ENCODE data around the gene USP21.

USP21 gene

DNA sequence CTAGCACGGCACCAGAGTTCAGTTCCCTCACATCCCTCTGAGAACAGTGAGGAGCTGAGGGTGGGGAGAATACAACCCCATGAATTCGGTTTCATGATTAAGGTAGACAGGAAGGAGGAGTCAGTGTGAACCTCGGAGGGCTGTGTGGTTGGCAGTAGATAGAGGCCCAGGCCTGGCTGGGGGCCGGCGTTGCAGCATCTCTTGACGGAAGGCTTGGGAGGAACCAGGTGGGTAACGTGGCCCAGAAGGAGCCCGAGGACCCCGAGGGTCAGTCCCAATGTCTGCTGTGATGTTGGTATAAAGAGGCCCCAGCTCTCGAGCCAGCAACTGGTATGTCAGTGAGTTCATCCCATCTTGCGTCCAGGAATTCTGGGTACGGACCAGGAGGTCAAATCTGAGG lies 12.4 kb downstream of the USP21 start:
- DNase-seq = no peak

DNA sequence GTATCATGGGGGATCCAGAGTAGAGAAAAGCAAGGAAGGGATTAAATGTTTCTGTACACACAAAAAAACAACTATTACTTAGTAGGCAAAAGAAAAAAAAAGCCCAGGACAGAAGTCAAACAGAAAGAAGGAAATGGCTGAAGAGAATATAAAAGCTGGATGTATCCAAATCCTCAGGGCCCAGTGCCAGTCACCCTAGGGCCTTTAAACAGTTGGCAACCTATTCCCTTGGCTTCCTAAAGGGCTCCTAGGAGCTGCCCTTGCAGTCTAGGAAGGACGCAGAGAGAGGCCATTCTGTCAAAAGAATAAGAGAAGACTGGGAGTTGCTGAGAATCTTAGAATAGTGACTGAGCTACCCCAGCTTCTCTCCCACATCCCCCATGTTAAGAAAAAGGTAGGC lies 13.0 kb downstream of the USP21 start:
- DNase-seq = no peak

DNA sequence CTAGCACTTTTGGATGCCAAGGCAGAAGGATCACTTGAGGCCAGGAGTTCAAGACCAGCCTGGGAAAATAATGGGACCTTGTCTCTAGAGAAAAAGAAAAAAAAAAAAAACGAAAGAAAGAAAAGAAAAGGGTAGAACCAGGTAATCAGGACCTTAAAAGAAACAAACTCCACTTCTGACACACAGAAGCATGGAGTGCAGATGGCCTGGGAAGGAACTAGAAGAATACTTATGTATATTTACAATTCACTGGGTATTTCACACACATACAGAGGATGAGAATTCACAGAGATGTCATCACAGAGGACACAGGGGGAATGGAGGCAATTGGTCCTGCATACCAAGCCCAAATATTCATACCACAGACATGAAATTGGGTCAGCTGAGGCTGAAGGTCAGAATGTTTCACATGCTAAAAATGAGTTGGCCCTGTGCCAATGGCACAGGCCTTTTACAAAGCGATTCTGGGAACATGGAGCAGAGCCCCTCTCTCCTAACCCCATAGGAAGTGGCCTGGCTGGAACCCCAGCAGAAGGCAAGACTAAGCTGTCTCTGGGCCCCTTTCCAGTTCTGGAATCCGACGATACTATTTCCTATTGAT lies 13.6 kb downstream of the USP21 start:
- no peak for DNase-seq

DNA sequence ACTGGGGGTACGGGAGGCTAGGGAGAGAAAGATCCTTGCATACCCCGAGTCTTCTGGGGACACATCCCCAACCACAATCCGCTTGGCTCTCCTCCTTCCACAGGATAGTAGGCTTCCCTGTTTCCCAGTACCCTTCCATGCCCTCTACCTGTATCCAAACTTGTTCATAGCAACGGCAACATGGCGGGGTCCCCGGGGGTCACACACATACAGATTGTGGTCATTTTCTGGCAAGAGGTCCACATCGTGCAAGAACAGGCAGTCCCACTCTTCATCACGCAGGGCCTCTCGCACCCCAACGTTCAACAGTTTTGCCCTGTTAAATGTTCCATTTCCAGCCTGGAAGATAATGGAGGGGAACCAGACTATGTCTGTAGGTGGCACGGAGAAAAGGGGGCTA lies 14.4 kb downstream of the USP21 start:
- no peak for DNase-seq

DNA sequence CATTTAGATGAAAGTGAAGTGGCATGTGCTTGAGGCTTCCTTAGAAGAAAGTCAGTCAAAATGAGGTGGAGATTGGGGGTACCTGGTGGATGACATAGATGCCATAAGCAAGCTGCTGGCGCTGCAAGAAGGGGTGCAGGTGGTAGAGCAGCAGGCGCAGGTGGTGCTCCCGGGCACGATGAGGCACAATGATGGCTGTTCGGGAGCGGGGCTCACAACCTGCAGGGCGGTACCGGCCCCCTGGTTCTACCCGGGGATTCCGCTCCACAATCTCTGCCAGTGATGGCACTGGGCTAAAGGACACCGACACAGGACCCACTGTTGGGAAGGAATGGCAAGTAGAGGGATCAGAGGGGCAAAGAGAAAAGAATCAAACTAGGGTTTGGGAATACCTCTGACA lies 15.6 kb downstream of the USP21 start:
- DNase-seq = no peak

DNA sequence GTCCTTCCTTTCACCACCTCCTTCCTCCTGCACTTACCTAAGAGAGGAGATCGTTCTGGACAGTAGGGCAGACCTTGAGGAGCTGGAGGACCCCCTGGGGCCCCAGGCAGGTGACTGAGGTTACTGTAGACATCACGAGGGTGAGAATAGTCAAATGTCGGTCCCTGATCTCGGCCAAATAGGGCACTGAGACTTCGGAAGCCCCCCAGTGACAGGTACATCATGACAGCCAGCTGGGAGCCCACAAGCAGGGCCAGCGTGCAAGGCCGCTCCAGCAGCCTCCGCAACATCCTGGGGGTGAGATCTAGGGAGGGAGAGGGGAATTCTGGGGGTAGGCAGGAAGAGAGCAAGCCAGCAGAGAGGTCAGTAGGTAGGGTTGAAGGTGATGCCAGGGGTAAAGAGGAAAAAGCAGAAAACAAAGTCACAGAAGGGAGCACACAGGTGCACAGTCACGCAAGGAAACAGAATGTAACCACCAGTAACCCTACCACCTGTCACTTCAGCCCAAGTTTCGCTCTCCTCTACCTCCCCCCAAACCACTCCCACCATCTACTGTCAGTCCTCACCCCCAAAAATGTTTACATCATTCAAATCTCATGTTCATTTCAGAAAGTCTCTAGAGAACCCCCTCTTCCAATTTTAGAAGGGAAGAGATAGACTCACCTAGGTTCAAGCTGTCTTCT lies 16.6 kb downstream of the USP21 start:
- no peak for DNase-seq

DNA sequence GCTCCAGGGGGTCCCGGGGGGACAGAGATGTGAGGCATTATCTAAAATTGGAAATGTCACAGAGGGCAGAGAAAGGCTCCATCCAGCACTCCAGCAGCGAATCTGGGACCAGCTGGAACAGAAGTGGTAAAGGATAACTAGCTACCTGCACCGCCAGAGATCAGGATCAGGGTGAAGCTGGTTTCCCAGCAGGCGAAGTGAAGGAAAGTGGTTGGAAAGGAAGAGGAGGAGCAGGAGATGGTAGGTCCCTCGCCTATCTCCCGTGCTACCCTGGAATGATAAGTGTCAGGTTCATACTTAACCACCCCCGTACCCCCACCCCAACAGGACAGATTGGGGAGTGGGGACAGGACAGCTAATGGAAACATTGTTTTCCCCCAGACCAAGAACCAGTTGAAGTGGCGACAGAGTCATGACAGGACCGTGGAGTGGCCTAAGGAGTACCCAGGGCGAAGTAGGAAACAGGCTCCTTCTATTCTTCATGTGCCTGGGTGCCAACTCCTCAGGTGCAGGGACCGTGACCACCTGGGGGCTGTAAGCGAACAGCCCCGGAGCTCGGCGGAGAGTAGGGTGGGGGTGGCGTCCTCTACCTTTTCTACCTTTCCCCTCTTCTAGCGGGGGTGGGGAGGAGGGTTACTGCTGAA lies 17.3 kb downstream of the USP21 start:
- no peak for DNase-seq

DNA sequence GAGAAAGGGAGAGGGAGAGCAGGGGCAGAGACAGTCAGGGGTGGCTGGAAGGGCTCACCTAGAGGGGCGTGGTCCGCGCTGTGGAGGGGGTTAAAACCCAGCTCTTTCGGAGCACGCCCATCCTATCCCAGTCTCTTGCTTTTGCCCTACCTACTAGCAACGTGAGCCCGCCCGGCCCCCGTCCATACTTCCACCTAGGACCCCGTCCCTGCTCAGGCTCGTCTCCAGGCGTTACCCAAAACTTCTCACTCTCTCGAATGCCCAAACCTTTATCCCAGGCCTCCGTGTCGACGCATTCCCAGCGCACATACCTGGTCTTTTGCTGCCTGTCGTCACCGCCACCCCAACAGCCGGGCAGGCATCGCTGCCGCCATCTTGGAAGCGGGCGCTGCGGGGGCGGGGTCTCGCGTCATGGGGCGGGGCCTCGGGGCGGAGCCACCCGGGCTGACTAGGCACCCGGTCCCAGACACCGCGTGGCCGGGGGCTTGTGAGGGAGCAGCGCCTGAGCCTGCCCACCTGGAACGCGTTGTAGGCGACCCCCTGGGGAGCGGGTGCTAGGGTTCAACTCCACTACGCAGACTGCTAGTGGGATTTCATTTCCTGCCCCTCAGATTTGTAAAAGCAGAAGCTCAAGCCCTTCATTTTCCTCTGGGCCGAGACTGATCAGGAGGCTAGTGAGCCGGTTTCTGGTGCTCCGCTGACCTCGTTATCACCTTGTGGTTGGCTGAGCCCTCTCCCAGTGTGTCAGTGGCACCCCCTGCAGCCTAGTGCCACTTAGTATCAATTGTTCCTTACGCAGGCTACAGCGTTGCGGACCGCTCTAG lies 18.0 kb downstream of the USP21 start, which contains the start of gene B4GALT3:
B4GALT3 (minus strand) TSS at position 396 of the 824 bp plus-strand sequence. CDS start 1,447 bp downstream, outside the sequence.
- peak; percentile 94 for DNase-seq

DNA sequence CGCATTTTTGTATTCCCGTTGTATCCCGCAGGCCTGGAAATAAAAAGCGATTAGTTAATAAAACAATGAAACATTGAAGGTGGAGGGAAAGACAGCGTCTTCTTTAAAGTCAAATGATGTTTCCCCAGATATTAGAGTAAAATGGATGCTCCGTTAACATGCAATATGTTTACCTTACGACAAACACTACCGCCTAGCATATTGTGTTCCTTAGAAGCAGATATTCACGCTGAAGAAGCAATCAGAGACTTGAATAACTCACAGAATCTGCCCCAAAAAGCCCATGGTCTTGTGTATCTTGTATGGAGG lies 18.6 kb downstream of the USP21 start:
- no peak for DNase-seq

DNA sequence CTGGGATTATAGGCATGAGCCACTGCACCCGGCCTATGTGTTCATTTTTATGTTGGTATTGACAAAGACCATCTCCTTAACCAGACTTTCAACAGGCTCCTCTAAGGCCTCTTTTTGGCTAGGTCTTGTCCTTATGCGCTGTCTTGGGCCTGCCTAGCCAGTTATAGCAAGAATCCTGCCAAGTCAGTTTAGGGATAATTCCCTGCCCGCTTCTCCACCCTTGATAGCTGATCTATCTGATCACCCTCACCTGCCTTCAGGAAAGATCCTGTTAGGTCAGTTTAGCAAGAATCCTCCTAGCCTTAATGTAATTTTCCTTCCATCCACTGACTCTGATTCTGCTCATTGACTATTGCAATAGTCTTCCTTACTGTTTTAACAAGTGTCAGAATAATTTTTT lies 20.4 kb downstream of the USP21 start:
- no peak for DNase-seq

DNA sequence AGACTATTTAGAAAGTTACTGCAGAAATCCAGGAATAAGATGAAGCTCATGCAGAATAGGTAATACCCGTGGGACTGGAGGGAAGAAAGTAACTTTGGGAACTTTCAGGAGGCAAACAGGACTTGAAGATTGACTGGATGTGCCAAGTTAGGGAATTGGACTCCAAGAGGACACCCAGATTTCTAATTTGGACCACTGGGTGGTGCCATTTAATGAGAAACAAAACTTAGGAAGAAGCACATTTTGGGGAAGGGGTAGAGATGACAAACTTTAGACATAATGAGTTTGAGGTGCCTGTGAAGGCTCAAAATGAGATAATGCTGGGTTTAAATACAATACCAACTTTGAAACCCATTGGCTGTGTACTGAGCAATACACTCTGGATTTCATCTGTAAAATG lies 21.3 kb downstream of the USP21 start:
- no peak for DNase-seq

DNA sequence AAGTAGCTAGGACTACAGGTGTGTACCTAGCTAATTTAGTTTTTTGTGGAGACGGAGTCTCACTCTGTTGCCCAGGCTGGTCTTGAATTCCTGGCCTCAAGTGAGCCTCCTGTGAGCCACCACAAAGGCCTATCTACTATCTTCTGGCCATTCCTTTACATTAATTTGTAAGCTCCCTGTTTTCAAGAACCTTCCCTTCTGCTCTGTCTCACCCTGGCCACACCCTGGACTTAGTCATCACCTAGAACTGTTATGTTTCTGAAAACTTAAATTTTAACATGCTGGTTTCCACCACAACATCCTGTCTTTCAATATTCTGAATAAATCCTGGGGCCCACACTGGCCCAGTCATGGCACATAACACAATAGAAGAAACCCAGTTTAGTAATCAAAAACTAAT lies 22.9 kb downstream of the USP21 start:
- DNase-seq = no peak

DNA sequence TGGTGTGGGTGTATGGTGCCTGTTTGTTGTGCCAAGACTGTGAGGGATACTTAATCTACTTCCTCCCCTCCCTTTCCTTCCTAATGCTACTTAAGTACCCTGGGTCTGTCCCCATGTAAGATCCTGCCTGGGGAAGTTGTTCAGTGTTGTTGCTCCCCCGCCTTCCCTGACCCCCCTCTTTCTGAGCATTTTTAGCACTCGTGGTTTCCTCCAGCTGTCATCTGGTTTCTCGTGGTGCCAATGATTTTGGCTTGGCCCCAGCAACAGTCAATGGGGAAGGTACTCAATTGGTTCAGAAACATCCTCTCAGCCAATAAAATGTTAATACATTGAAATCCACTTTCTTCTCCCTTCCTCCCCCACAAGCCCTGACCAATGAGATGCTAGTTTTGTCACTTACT lies 26.0 kb downstream of the USP21 start:
- no peak for DNase-seq

DNA sequence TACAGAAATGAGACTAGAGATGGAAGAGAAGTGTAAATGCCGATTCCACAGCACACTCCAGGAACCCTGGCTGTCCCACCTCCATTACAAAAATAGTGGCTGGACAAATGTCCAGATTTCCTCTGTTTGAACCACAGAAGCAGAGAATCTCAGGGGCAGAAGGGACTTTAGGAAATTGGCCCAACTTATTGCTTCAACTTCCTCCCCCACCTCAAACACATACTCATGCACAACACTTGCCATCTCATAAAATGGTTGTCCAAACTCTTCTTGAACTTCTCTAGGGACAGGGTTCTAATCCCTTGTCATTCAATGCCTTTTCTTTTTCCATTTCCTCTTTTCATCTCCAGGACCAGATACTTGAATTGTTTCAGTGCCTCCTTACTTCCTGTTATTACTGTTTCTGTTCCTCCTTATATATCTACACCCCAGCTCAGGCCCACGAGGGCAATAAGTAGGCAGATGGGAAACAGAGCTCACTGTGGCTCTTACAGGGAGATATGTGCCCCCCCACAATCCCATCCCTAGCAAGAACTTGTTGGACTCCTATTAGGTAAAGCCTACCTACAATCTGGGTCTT lies 26.5 kb downstream of the USP21 start:
- no peak for DNase-seq

DNA sequence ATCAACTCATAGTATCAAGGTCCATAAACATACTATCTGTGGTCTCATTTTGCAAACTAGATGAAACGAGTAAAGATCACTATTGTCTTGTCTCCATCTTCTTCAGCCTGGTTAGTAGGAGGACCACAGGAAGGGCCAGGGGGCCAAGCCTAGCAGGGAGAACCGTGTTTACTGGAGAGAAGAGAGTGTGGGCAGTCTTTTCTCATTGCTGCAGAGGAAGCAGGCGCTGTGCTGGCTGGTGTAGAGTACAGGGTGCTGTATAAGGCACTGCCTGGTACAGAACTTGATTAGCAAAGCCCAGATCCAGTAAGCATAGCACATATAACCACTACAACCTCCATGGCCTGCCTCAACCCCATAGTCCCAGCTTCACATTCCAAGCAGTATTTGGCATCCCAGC lies 28.0 kb downstream of the USP21 start:
- DNase-seq = no peak

DNA sequence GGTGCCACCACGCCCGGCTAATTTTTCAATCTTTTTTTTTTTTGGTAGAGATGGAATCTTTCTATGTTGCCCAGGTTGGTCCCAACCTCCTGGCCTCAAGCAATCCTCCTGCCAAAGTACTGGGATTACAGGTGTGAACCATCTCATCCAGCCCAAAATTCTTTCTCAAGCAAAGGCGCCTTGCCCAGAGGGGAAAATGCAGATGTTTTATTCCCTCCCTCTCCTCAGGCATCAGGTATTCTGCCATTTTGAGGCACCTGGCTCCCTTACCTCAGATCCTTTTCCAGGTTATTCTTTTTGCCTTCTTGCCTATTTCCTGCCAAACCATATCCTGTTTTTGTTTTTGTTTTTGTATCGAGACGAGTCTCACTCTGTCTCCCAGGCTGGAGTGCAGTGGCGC lies 29.1 kb downstream of the USP21 start:
- no peak for DNase-seq

DNA sequence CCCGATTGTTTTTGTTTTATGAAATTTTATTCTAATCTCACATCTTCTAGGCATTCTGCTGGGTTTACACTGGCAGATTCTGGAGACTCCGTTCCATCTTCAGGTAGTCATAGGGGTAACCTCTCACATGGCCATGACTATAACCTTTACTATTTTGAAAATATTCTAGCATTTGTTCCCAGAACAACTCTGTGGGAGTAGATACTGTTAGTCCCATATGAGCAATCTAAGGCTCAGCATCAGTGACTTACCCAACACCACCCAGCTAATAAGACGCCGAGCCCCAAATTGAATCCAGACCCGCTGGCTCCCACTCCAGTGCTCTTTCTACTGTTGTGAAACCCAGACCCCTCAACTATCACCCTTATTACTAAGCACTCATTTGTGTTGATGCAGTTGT lies 29.7 kb downstream of the USP21 start:
- DNase-seq = no peak

DNA sequence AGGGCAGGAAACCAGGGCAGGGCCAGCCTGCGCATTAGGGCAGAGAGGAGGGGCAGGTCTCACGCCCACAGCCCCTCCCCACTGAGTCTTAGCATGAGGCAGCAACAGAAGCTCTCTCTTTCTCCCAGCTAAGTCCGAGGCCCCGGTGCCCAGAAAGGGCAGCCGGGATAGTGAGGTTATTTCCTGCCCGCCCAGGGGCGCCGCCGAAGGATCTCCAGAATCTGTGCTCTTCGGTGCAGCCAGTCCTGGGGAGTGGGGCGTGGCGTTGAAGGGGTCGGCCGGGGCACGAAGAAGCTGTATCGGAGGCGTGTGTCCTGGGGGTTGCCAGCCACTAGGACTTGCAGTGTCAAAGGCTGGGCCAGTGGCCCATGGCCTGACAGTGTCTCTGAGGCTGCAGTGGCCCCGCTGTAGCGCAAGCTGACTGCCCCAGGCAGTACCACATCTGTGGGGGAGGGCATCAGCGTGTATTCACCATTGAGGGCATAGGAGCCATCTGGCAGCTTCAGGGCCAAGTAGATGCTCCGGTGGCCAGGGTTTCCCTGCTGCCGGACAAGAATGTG lies 31.7 kb downstream of the USP21 start:
- no peak for DNase-seq

DNA sequence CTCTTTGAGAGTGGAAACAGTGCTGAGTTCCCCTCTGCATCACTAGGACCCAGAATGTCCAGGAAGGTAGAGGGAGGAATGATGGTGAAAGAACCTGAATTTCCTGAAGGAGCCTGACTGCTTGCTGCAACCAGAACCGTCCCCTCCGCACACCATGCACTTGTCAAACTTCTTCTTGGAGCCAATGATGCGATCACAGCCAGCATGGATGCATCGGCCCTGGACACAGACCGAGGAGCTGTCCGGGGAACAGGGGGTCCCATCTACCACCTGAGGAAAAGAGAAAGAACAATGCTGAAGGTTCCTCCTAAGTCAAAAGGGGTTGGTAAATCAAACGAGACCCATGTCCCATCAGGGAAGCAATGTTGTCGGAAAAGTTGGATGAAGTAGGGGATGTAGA lies 32.7 kb downstream of the USP21 start:
- DNase-seq = no peak

DNA sequence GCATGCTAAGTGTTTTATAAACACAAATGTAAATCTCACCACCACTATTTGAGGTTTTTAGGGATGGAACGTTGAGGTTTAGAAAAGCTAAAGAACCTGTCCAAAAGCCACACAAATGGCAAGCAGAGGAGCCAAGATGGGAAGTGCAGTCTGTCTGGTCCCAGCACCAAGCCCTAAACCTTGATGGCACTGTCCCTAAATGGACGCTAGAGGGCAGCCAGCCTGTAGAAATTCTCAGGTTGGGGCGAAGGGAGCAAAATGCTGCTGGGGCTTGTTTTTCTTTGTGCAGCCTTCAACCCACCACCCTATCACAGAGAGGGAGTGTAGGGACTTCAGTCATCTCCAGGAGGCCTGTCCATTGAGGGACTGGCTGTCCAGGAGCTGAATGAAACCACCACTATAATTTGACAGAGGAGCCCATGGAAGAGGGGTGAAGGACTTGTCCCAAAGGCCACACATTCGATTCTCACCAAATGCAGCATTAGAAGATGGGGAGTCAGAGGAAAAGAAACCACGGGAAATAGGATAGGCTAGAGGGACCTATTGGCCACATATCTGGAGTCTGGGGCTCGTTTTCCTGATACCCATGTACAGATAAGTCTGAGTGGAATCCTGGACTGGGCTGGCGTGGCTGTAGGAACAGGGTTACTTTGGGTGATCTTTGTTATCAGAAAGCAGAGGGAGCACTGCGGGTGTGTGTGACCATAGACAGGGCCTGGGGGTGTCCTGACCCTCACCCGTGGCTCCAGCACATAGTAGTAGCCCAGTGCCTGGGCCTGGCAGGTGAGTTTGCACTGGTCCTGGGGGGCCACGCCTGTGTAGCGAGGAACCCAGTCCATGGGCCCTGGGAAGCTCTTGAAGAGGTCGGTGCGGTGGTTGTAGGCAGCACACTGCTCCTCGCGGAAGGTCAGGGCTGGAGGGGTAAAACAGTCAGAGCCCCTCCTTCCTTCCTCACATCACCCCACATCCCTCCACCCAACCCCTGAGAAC lies 33.5 kb downstream of the USP21 start:
- DNase-seq = peak; percentile 74

DNA sequence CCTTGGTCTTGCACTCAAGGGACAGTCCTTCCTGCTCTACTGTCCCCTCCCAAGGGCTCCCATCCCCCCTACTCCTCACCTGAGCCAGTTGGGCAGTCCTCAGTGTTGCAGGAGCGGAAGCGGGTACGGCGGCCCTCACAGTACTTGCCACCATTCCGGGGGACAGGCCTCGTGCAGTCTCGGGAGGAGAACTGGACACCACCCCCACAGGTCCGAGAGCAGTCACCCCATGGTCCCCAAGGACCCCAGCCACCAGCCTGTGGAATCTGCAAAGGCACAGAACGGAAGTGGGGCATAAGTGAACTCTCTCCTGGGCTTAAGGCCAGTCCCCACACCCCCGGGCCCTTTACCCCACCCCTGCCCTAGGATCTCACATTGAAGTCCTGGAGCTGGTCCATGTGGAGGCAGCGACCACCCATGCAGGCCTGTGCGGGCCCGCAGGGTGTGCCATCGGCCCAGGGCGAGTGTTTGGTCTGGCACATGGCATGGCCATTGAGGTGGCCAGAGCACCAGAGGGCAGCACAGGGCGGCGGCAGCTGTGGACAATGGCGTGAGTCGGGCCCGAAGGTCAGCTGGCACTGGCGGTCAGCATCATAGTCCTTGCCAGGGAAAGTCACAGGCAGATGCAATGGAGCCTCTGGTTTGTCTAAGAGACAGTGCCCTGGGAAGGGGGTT lies 34.4 kb downstream of the USP21 start:
- DNase-seq = peak; percentile 41

Data from SHP77 treated with DMSO at 0.1 percent for 48 hours (cell line).